ENCODE measurements around the gene LRRC61. TPM values are rescaled to one million over a fixed set of nuclear protein-coding genes. Genes with fewer than 3 reads are reported as not detected.

LRRC61 gene
- total and polyA plus RNA-seq, 2 of the 13 experiments (the other 11 are each of a cell fraction or from before 2014, with no cell fraction given), result 33.0 to 34.8 TPM

GRCh38 chr7:150322833-150323681 lies at the start of gene LRRC61, which contains the start of gene ACTR3C (continued):
- TF ChIP-seq HDAC2 (CRISPR knock-in tag; IDR thresholded peaks at IDR 0.05), result peak; percentile 85
- TF ChIP-seq ZNF333 (CRISPR knock-in tag; IDR thresholded peaks at IDR 0.05; ENCODE audit: borderline replicate concordance), result peak; percentile 82
- TF ChIP-seq, protein P1, sequence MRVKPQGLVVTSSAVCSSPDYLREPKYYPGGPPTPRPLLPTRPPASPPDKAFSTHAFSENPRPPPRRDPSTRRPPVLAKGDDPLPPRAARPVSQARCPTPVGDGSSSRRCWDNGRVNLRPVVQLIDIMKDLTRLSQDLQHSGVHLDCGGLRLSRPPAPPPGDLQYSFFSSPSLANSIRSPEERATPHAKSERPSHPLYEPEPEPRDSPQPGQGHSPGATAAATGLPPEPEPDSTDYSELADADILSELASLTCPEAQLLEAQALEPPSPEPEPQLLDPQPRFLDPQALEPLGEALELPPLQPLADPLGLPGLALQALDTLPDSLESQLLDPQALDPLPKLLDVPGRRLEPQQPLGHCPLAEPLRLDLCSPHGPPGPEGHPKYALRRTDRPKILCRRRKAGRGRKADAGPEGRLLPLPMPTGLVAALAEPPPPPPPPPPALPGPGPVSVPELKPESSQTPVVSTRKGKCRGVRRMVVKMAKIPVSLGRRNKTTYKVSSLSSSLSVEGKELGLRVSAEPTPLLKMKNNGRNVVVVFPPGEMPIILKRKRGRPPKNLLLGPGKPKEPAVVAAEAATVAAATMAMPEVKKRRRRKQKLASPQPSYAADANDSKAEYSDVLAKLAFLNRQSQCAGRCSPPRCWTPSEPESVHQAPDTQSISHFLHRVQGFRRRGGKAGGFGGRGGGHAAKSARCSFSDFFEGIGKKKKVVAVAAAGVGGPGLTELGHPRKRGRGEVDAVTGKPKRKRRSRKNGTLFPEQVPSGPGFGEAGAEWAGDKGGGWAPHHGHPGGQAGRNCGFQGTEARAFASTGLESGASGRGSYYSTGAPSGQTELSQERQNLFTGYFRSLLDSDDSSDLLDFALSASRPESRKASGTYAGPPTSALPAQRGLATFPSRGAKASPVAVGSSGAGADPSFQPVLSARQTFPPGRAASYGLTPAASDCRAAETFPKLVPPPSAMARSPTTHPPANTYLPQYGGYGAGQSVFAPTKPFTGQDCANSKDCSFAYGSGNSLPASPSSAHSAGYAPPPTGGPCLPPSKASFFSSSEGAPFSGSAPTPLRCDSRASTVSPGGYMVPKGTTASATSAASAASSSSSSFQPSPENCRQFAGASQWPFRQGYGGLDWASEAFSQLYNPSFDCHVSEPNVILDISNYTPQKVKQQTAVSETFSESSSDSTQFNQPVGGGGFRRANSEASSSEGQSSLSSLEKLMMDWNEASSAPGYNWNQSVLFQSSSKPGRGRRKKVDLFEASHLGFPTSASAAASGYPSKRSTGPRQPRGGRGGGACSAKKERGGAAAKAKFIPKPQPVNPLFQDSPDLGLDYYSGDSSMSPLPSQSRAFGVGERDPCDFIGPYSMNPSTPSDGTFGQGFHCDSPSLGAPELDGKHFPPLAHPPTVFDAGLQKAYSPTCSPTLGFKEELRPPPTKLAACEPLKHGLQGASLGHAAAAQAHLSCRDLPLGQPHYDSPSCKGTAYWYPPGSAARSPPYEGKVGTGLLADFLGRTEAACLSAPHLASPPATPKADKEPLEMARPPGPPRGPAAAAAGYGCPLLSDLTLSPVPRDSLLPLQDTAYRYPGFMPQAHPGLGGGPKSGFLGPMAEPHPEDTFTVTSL (CRISPR knock-in tag; IDR thresholded peaks at IDR 0.05; ENCODE audit: borderline replicate concordance), result peak; percentile 77; the same call in 1 of the 2 replicates
- no peak for TF ChIP-seq ZNF746 (CRISPR knock-in tag; IDR thresholded peaks at IDR 0.05)
- TF ChIP-seq, protein P2, sequence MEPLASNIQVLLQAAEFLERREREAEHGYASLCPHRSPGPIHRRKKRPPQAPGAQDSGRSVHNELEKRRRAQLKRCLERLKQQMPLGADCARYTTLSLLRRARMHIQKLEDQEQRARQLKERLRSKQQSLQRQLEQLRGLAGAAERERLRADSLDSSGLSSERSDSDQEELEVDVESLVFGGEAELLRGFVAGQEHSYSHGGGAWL (CRISPR knock-in tag; IDR thresholded peaks at IDR 0.05), result peak; percentile 63
- peak; percentile 68; the same call in 1 of the 2 replicates for TF ChIP-seq ZNF580 (CRISPR knock-in tag; IDR thresholded peaks at IDR 0.05; ENCODE audit: borderline replicate concordance, low read depth)
- TF ChIP-seq MAF1 (CRISPR knock-in tag; IDR thresholded peaks at IDR 0.05; ENCODE audit: borderline replicate concordance), result no peak; the same call in 1 of the 2 replicates
- TF ChIP-seq, protein P3, sequence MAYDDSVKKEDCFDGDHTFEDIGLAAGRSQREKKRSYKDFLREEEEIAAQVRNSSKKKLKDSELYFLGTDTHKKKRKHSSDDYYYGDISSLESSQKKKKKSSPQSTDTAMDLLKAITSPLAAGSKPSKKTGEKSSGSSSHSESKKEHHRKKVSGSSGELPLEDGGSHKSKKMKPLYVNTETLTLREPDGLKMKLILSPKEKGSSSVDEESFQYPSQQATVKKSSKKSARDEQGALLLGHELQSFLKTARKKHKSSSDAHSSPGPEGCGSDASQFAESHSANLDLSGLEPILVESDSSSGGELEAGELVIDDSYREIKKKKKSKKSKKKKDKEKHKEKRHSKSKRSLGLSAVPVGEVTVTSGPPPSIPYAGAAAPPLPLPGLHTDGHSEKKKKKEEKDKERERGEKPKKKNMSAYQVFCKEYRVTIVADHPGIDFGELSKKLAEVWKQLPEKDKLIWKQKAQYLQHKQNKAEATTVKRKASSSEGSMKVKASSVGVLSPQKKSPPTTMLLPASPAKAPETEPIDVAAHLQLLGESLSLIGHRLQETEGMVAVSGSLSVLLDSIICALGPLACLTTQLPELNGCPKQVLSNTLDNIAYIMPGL (CRISPR knock-in tag; IDR thresholded peaks at IDR 0.05; ENCODE audit: borderline replicate concordance in 1 of 2, low read depth in 1 of 2), result peak; percentile 91 to 96
- TF ChIP-seq DZIP1 (CRISPR knock-in tag; IDR thresholded peaks at IDR 0.05), result no peak; the same call in 1 of the 2 replicates
- TF ChIP-seq, protein P4, sequence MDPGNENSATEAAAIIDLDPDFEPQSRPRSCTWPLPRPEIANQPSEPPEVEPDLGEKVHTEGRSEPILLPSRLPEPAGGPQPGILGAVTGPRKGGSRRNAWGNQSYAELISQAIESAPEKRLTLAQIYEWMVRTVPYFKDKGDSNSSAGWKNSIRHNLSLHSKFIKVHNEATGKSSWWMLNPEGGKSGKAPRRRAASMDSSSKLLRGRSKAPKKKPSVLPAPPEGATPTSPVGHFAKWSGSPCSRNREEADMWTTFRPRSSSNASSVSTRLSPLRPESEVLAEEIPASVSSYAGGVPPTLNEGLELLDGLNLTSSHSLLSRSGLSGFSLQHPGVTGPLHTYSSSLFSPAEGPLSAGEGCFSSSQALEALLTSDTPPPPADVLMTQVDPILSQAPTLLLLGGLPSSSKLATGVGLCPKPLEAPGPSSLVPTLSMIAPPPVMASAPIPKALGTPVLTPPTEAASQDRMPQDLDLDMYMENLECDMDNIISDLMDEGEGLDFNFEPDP (CRISPR knock-in tag; conservative IDR thresholded peaks at IDR 0.05), result no peak
- TF ChIP-seq TCF12 (IDR thresholded peaks at IDR 0.05), result no peak
- TF ChIP-seq TCF12 (CRISPR knock-in tag; IDR thresholded peaks at IDR 0.05), result peak; percentile 48; the same call in 1 of the 2 replicates
- TF ChIP-seq PHB2 (IDR thresholded peaks at IDR 0.05; ENCODE audit: partially characterized antibody), result no peak

Measured in HepG2 (cell line).